HG02938 (cell line): ENCODE data around the gene PPFIA2.

Experiments
- ATAC-seq: cut with Tn5 transposase; IDR thresholded peaks from one replicate; pipeline ENCODE4 v1.9.1; 2021; ENCODE audit warnings: mild to moderate bottlenecking, moderate library complexity; ENCODE audit not compliant: unreplicated experiment

Gene PPFIA2

GRCh38 chr12:81759190-81760051 lies at the start of gene PPFIA2:
PPFIA2 (minus strand) TSS chr12:81759350.
- no peak for ATAC-seq

GRCh38 chr12:81800298-81801148 lies 41.4 kb upstream of the PPFIA2 start:
- no peak for ATAC-seq

- ATAC-seq: no peak
These were observed 39.1 kb upstream of the PPFIA2 start for GRCh38 chr12:81798294-81798693.

GRCh38 chr12:81797100-81797499 lies 38.0 kb upstream of the PPFIA2 start:
- peak; percentile 77 for ATAC-seq

- no peak for ATAC-seq
These were observed 33.5 kb upstream of the PPFIA2 start for GRCh38 chr12:81792666-81793065.

GRCh38 chr12:81779216-81779615 lies 20.1 kb upstream of the PPFIA2 start:
- no peak for ATAC-seq

- no peak for ATAC-seq
These were observed 19.6 kb upstream of the PPFIA2 start for GRCh38 chr12:81778719-81779118.

- ATAC-seq: no peak
These were observed 545 bp downstream of the PPFIA2 start for GRCh38 chr12:81758421-81759189.

GRCh38 chr12:81757731-81758365 lies 1.3 kb downstream of the PPFIA2 start:
- ATAC-seq: no peak

- no peak for ATAC-seq
These were observed 29.4 kb downstream of the PPFIA2 start for GRCh38 chr12:81729781-81730180.

- ATAC-seq: no peak
These were observed 31.8 kb downstream of the PPFIA2 start for GRCh38 chr12:81727391-81727790.

- no peak for ATAC-seq
These were observed 32.5 kb downstream of the PPFIA2 start for GRCh38 chr12:81726634-81727033.

GRCh38 chr12:81723361-81723760 lies 35.8 kb downstream of the PPFIA2 start:
- no peak for ATAC-seq

GRCh38 chr12:81722004-81722403 lies 37.1 kb downstream of the PPFIA2 start:
- no peak for ATAC-seq

- no peak for ATAC-seq
These were observed 40.5 kb downstream of the PPFIA2 start for GRCh38 chr12:81718616-81719015.

GRCh38 chr12:81712536-81712935 lies 46.6 kb downstream of the PPFIA2 start:
- no peak for ATAC-seq

GRCh38 chr12:81705586-81705985 lies 53.6 kb downstream of the PPFIA2 start:
- no peak for ATAC-seq

GRCh38 chr12:81699551-81699950 lies 59.6 kb downstream of the PPFIA2 start:
- no peak for ATAC-seq

GRCh38 chr12:81692008-81692407 lies 67.1 kb downstream of the PPFIA2 start:
- no peak for ATAC-seq

- ATAC-seq: no peak
These were observed 75.3 kb downstream of the PPFIA2 start for GRCh38 chr12:81683881-81684280.

- ATAC-seq: no peak
These were observed 79.5 kb downstream of the PPFIA2 start for GRCh38 chr12:81679614-81680013.
